ENCODE data around the gene SLCO4A1.

Gene SLCO4A1

DNA sequence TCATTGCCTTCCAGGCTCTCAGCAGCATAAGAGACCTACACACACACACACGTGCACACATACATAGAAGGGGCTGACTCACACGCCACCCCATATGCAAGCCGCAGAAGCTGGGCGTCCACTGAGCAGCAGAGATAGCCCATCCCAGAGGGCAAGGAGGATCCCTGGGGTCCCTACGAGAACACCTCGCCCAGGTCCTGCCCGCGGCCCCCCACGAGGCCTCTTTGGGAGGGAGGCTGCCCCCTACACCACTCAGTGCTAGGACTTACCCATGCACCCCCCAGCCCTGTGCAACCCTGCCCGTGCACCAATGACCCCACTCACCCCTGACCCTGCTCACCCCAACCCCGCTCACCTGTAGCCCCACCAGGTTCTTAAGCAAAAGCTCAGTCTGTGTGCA lies 45.8 kb downstream of the SLCO4A1 start:
- no peak for DNase-seq

DNA sequence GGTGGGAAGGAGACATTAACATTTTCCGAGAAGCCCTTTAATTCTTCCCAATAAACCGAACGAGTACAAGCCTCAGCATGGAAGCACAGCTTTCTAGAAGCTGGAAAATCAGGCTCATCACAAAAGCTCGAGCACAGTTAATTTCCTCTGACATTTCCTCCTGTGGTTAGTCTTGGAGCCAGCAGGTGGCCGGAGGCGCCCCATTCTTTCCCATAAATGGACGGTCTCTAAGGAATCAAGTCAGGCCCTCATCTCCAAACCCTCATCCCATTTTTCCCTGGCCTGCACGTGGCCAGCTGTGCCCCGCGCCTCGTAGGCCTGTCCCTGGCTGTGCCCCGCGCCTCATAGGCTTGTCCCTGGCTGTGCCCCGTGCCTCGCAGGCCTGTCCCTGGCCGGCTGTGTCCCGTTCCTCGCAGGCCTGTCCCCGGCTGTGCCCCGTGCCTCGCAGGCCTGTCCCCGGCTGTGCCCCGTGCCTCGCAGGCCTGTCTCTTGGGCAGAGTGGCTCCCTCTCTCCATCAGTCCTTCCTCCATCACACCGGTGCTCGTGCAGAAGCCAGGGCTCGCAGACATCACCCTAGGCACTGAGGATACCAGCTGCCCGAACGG lies 46.7 kb downstream of the SLCO4A1 start:
- no peak for DNase-seq

DNA sequence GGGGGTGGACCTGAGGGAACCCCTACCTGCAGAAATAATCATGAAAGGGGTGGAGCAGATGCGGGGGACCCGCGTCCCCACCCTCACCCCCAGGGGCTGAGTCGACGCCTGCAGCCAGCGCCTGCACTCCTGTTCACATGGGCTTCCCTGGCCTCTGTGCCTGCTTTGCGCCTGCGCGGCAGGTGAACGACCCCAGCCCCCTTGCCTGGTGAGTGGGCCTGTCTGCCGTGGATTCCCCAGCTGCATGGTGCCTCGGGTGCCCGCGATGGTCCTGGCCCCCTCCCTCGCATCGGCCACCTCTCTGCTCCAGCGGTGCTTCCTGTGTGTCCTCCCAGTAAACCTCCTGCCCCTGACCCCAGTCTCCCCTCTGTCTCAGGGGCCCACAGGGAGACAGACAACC lies 47.6 kb downstream of the SLCO4A1 start:
- DNase-seq = no peak

DNA sequence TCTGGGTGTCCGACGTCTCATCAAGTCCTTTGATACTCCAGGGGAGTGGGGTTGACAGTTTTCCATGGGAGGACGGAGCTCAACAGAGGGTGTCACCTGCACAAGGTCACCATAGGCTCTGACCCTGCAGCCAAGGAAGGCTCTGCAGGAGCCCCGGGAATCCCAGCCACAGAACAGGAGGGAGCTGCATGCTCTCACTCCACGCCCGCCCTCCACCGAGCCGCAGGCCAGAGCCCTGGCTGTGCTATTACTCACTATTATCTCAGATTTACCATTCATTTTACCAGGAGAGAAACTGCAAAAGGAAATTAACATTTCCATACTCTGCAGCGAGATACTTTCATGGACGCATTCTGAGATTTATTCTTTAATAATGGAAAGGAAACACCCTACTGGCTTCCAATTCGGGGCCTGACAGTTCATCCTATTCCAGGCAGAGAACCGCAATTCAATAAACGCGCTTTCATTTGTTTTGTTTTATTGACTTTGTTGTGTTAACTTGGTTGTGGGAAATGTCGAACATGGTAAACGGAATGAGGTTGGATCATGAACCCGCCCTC lies 48.0 kb downstream of the SLCO4A1 start:
- DNase-seq = no peak

DNA sequence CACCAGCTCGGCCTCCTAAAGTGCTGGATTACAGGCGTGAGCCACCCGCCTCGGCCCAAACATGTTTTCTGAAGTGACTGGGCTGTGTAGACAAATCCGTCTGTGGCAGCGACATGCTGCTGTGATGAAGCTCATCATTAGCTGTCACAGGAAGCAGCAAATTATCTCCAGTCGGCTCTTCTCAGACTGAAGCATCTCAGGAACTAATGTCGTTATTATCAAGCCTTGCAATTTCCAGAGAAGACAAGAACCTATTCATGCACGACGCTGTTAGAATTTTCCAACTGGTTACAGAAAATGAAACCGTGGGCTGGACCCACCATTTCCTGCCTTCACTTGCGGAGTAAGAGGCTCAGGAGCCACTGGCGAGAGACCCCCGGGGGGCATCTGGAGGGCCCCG lies 49.2 kb downstream of the SLCO4A1 start:
- no peak for DNase-seq

DNA sequence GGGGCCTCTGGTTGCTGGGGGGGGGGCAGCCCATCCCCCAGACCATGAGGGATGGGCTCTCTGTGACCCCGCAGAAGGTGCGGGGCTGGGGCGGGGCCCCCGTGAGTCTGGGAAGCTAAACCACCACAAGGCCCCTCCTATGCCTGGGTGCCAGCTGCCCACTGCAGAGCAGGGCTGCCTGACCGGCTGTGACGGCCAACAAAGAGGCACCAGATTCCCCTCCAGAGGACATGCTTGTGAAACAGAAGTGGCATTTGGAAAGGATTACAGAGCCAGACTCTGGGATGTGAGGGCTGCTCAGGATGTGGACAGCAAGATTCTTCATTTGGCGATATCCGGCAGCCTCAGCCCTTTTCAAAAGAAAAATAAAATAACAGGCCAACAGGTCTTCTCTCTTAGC lies 49.9 kb downstream of the SLCO4A1 start:
- DNase-seq = no peak

DNA sequence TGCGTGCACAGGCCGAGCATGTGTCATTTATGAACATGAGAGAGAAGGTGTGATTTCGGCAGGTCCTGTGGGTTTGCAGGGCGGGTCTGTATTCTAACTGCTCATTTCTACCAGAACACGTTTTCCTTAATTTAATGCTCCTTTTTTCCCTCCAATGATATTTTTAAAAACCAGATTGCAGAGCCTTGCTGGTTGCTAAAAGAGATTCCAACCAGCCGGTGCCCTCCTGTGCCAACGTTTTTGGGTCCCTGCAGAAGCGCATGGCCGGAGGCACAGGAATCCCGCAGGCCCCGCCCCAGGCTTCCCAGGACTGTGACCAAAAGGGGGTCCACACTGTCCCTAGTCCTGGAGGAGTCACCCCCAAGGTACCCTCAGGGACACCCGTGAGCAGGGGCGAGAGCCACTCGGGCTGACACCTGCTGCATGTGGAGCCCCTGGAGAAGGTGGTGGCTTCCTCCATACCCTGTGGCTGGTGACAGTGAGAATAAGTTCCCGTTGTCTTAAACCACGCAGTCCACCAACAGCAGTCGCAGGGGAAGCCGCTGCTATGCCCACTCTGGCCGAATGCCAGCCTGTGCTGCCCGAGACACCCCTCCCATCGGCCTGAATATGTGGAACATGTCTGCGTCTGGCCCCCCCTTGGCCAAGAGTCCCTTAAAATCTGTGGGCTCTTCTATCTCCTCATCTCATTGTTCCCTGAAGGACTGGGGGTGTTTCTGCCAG lies 50.7 kb downstream of the SLCO4A1 start:
- no peak for DNase-seq

DNA sequence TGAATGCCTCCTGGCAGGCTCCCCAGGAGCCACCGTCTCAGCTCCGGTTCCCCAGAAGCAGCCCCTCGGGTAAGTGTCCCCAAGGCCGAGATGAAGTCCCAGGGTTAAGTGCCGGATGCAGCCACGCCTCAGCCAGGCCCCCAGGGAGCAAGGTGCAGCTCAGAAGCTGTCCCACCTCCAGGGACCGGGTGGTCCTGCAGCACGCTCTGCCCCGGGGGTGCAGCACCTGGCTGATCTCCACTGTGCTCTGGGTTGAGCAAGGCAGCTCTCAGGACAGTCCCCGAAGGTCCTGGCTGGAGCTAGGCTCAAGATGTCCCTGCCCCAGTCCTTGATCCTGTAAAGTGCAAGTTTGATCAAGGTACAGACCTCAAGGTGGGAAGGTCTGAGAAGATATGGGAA lies 51.2 kb downstream of the SLCO4A1 start:
- DNase-seq = no peak

DNA sequence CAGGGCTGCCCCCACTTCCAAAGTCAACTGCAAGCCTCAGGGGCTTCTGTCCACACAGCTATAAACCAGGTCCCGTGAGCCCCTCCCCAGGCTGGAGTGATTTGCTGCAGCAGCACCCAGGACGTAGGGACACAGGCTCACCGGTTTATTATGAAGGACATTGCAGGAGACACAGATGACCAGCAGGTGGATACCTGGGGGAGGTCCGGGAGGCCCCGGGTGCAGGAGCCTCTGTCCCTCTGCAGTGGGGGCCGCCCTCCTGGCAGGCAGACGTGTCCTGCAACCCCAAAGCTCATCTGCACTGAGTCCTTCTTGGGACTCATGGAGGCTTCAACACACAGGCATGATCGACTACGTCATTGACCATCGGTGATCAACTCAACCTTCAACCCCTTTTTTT lies 51.8 kb downstream of the SLCO4A1 start:
- no peak for DNase-seq

DNA sequence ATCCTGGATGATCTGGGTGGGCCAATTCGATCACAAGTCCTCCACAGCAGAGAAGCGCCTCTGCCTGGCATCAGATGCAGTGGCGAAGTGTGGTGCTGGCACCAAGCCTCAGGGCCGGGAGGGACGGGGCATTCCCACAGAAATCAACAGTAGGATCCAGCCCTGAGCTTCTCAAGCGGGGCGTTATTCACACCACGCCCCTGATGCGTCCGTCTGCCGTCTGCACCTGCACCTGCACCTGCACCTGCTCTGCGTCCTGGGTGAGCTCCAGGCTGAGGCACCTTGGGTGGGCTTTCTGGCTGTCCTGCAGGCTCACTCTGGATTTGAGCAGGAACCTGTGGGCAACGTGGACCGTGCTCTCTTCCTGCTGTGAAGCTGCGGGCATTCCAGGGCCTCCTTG lies 52.6 kb downstream of the SLCO4A1 start:
- DNase-seq = no peak

DNA sequence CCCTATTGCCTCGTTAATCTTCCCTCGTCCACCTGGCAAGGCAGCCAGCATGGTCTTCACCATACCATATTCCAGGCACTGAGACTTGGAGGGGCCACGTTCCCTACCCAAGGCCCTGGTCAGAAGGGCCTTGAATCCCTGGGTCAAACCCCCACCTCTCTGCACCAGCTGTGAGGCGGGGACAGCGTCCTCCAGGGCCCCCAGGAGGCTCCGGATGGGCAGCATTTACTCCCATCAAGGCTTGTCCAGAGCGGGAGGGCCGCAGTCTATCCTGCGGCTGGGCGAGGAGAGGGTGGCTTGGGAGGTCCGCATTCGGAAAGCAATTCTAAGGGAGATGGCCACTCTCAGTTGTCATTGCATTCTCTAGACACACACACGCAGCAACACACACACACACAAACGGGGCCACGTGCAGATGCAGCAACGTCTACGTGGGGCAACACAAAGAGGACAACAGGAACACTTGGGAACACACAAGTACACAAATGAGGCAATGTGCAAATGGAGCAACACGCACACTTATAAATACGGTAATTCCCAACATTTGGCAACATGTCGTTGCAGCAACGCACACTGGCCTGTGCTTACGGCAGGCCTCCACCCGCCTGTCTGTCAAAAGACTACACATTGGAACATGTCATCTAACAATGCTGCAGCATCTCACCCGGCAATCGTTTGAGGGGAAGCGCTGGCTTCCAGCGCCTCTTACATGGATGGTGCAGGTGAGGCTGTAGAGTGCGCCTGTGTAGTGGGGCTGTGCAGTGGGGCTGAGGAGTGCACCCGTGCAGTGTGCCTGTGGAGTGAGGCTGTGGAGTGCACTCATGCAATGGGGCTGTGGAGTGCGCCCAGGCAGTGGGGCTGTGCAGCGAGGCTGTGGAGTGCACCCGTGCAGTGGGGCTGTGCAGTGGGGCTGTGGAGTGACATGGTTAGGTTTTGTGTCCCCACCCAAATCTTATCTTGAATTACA lies 53.4 kb downstream of the SLCO4A1 start:
- no peak for DNase-seq

DNA sequence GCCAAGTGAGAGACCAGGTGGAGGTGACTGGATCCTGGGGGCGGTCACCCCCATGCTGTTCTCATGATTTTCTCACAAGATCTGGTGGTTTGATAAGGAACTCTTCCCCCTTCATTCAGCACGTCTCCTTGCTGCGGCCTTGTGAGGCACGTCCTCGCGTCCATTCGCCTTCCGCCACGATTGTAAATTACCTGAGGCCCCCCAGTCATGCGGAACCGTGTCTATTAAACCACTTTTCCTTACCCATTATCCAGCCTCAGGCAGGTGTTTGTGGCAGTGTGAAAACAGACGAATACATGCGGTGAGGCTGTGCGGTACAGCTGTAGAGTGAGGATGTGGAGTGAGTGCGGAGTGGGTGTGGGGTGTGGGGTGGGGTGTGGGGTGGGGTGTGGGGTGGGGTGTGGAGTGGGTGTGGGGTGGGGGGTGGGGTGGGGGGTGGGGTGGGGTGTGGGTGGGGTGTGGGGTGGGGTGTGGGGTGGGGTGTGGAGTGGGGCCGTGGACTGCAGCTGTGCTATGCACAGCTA lies 54.2 kb downstream of the SLCO4A1 start:
- DNase-seq = no peak

DNA sequence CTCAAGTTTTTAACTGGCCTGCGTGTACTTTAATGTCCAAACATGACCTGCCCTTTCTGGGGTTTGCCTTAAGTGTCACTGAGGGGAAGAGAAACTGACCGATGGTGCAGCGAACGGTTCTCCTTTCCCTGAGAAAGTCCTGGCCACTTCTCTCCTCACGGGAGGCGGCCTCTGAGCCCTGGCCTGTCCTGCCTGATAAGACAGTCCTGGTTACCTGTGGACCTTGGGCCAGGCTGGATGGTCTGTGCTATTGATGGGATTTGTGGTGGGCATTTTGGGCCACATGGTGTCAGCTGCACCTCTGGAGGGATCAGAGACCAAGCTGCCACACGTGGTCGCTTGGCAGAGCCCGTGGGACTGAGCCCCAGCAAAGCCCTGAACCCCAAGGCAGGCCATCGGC lies 54.7 kb downstream of the SLCO4A1 start:
- no peak for DNase-seq

DNA sequence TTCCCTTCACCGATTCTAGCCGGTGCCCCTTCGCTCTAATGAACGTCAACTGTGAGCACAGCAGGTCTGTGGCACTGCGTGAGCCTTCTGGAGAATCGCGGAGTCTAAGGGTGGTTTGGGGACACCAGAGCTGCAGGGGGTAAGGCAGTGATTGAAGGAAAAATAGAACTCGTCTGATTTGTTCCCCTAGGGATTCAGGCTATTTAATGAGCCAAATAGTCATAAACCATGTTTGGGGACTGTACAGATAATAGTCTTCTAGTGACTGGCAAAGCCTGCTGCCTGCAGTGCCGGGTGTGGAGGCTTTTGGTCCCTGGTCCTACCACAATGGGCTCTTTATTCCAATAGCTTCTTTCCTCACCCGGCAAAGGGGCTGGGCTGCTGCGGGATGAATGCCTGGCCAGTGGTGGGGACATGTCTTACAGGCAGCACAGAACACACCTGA lies 55.2 kb downstream of the SLCO4A1 start:
- no peak for DNase-seq

DNA sequence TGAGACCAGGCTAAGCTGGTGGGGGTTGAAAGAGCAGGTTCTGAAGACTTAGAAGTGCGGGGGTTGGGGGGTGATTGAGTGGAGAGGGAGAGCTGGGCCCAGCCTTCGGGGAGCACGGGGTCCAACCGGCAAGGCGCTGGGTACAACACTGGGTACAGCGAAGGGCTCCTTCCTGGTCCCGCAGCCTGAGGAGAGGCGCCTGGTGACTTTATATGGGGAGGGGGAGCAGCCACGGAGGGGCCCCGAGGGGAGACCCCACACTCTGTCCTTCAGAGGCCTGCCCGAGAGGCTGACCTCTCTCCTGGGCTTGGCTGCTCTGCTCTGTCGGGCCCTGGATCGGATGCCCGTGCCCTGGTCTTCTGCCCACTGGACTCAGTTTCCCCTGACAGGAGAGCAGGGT lies 55.9 kb downstream of the SLCO4A1 start:
- no peak for DNase-seq

DNA sequence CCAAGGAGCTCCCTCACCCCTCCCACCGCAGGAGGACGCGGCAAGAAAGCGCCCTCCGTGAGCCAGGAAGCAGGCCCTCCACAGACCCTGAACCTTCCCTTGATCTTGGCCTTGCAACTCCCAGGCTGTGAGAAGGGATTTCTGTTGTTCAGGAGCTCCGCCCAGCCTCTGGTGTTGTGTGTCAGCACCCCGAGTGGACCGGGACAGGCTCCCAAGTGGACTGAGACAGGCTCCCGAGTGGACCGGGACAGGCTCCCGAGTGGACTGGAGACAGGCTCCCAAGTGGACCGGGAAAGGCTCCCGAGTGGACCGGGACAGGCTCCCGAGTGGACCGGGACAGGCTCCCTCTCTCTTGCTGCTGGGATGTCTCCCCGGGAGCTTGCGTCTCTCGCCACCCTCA lies 57.0 kb downstream of the SLCO4A1 start:
- DNase-seq = no peak

DNA sequence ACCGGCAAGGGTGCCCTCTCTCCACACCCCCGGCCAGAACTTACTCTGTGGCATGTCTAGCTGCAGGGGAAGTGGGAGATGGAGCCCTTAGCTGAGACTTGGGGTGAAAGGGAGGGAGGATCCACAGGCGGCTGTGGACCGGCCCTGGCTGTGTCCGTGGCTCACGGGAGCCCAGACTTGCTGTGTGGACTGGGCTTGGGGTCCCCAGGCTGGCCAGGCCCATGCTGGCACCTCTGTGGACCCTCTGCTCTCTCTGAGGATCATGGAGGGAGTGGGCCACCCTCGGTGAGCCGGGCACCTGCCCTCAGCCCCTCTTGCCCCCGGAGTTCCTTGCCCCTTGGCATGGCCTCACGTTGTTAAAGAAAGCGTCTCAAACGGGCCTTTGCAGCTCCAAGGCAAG lies 57.4 kb downstream of the SLCO4A1 start:
- no peak for DNase-seq

DNA sequence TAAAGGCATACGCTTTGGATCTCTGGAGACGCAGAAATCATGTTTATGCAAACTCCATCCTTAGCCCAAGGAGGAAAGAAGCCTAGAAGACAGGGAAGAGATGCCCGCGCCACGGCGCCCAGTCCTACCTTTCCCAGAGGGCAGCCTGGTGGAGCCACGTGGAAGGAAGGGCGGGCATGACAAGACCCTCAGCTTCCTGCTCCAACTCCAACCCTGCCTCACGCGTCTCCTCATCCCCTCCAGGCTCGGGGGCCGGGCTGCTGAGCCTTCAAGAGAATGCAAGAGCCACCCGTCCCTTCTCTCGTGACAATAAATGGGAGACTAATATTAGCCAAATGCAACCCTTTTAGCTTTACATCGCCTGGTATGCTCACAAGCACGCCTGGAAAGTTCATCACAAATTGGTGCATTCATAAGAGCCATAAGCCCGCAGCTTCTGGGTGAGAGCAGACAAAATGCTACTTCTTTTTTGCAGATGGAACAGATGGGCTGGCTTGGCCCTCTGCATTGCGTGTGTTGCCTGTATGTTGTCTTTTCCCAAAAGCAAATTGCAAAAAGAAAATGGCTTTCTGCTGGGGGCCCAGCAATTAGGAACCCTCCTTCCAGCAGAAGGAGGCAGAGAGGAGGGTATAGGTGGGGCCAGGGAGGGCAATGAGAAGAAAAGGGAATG lies 58.1 kb downstream of the SLCO4A1 start:
- DNase-seq = no peak

DNA sequence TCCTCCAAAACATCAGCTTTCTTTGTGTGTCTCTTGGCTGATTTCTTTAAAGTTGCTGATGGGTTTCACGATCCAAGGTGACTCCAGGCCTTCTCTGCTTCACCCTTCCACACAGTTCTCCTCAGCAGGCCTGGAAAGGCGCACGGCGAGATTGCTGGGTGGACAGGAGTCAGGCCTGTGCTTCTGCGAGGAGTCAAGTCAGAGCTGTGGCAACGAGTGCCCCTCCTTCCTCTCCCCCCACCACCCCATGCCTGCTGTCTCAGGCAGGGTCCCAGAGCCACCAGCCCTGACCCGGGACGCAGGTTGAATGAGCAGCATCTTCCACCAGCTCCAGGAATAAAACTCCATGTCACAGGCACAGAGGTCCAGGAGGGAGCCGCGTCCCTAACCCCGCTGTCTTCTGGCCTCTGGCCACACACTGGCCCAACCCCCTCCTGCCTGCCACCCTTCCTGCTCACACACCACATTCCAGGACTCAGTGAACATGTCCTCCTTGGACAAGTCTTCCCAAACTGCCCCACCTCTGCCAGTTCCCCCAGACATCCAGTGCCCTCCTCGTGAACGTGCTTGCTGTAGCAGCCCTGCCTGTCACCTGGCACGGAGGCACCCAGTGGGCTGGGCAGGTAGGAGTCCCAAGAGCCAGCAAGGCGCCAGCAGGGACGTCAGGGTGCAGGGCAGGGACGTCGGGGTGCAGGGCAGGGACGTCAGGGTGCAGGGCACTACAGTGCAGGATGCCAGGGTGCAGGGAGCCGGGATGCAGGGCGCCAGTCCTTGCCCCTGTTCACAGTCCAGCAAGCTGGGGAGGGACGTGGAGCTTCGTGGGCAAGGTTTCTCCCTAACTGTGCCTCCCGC lies 59.1 kb downstream of the SLCO4A1 start:
- no peak for DNase-seq

DNA sequence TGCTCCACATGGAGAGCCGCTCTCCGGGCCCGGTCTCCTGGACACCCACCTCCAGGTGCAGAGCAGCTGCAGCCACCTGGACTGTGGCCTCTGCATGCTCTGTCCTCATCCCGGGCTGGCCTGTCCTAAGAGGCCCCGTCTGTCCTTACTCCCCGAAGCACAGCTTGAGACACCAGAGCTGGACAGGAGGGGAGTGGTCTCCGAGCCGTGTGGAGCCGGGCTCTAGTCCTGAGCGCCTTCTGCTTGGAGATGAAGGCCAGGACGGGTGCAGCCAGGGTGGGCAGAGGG lies 59.7 kb downstream of the SLCO4A1 start:
- DNase-seq = no peak

DNA sequence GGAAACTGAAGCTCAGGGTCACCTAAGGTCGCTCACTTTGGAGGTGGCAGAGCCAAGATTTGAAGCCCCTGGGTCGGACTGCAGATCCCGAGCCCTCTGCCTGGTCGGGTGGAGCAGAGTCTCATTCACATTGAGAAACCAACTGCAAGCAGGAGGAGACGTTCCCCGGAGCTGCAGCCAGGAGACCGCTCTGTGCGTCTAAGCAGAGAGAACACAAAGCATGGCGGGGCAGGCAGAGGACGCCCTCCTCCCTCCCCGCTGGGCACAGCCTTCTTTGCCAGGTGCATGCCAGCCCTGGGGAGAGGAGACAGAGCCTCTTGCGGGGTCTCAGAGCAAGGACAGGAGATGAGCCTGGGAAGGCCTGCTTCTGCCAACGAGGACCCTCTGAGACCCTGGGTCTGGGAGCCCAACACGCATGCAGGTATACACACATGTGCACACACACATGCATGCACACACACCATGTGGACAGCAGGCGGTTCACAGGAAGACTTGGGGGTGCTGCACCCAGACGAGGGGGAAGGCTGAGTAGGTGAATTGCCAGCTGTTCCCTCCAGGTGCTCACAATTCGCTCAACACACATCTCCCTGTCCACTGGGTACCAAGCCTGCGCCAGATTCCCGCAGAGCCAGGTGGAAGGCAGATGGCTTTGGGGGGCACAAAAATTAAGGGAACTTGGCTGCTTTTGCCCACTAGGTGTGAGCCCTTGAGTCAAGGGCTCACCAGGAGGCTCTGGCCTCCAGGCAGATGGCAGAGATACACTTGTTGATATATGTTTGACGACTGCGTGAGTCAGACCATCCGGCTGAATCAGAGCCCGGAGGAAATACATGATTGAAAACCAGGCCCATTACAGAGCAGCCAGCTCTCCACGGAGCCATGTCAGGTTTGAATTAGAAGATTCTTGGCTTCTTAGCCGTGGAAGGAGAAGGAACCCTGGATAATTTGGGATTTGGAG lies 60.9 kb downstream of the SLCO4A1 start:
- DNase-seq = no peak
